Stimulated activated CD8-positive, alpha-beta memory T cell treated with anti-CD3 and anti-CD28 coated beads, Interleukin-2, amount 100 ng/mL, for 48 hours (primary cell): ENCODE measurements around the gene NQO1.

Experiments
- DNase-seq, 2 donors: peaks; one replicate each; pipeline ENCODE4 v3.0.0-alpha.2; 2020; ENCODE audit warnings: low read depth in 2 of 2

Gene NQO1

DNA sequence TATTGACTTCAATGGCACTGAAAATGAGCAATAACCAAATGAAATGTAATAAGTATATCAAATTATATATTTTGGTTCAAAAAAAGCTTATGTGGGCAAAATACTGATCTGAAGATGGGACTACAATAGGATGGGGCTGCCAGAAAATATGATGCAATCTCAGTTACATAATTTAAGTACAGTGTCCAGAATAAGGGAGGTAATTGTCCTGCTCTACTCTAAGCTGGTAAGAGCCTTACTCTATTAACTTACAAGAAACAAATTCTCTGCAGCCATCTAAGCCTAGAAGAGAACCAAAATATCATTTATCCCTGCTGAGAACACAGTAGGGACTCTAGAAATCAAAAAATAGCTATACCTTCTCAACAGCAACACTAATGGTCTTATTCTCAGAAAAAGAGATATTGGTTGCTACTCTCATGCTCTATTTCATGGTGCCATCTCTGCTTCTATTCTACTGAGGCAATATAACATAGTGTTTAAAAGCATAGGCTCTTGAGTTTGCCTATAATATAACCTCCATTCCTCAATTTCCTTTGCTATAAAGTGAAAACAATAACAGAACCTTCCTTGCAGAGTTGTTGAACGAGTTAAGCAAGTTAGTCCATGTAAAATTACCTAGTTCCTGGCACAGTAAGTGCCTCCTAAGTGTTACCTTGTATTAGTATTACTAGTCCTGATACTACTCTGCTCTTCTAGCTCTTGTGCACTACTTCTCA, 19.9 kb downstream of the NQO1 start:
- no peak for DNase-seq

- no peak for DNase-seq
Observed at GRCh38 chr16:69703638-69704037, 22.7 kb downstream of the NQO1 start.

DNA sequence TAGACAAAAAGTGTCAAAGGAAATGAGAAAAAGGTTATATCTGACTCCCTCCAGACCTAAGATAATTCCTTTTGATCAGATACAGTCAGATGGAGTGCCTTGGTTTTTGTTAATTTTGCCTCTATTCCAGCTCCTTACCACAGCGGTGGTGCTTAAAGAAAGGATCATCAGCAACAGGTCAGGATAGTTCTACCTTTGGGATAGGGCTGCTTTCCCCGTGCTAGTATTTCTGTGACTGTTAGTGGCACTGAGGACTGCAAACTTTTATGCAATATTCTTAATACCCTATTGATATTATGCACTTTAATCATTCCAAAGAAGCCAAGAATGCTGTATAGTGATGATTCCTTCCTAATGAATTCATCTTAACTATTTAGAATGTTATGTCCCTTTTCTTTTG, 24.5 kb downstream of the NQO1 start:
- DNase-seq, result no peak

DNA sequence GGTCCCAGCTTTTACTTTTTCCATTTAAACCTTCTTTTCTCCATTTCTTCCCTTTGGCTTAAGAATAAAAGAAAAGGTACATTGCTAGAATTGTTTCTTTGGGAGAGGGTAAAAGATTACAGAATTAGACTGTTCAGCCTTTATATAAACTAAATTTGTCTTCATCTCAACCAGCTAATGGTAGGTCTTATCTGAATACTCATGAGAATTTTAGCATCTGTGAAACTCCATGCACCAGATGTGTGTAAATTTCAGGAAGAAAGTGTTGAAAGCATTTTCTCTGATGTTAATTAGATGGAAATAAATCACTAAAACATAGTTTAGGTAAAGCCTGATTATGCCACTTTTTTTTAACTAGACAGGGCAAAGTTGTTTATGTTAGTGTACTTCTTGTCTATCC, 24.9 kb downstream of the NQO1 start:
- no peak for DNase-seq

DNA sequence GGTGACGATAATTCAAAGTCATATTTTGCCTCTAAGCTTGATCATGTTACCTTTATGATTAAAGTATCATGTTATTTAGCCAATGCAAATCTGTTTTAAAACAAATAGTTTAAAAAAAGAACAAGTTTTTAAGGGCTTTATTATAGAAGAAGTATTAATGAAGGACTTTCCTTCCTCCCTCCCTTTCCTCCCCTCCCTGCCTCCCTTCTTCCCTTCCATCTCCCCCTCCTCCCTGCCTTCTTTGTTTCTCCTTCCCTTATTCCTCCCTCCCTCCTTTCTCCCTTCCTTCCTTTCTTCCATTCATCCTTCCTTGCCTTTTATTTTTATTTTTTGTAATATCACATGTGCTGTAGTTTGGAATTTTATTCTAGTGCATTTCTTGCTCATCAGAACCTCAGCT, 26.4 kb downstream of the NQO1 start:
- DNase-seq, result no peak

- DNase-seq, result no peak
Observed at GRCh38 chr16:69698404-69698803, 28.0 kb downstream of the NQO1 start.

DNA sequence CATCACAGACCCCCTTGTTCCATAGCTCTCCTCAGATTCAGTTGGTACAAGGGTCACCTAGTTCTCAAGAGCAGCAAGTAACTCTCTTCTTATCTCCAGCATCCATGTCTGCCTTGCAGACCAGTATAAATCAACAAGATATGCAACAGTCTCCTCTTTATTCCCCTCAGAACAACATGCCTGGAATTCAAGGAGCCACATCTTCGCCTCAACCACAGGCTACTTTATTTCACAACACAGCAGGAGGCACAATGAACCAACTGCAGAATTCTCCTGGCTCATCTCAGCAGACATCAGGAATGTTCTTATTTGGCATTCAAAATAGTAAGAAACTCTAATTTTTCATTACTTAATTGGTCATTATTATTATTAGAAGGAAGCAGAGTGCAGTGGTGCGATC, 32.4 kb downstream of the NQO1 start:
- DNase-seq, result no peak

GRCh38 chr16:69691980-69692911, 34.1 kb downstream of the NQO1 start:
- DNase-seq, result no peak

- DNase-seq, result no peak
Observed at GRCh38 chr16:69688589-69688988, 37.8 kb downstream of the NQO1 start.

DNA sequence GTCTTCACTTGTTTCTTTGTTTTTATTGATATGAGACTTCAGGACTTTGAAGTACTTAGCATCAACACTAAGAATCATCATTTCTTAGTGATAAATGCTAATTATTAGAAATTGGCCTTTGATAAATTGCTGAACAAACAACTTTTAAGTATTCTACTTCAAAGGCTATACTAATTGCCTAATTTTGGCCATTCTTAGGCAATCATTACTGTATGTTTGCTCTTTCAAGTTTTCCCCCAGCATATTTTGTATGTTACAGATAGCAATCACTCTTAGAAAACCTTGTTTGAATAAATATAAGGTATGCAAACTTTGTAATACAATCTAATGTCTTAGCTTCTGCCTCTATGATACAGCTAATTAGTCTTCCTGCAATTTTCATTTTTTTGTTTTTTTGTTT, 46.0 kb downstream of the NQO1 start:
- no peak for DNase-seq

DNA sequence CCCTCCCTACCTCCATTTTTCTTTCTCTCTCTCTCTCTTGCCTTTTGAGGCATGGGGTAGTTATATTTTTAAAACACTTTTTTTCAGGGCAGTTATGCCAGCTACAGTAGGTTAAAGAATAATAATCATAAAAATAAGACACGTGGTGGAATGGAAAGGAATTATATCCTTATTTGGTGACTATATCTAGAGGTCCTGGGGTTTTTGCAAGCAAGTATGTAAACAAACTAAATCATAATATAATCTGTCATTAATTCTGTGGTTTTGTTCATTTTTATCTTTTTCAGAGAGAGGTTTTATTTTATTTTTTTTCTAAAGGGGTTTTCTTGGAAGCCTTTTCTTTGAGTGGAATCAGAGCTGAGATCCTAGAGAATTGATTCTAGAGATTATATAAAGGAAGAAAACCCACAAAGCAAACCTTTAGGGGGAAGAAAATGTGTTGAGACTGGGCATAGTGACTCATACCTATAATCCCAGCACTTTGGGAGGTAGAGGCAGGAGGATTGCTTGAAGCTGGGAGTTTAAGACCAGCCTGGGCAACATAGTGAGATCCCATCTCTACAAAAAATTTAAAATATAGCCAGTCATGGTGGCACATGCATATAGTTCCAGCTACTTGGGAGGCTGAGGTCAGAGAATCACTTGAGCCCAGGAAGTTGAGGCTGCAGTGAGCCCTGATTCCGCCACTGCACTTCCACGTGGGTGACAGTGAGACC, 53.2 kb downstream of the NQO1 start:
- no peak for DNase-seq

- no peak for DNase-seq
Observed at GRCh38 chr16:69672315-69672997, 53.9 kb downstream of the NQO1 start.

DNA sequence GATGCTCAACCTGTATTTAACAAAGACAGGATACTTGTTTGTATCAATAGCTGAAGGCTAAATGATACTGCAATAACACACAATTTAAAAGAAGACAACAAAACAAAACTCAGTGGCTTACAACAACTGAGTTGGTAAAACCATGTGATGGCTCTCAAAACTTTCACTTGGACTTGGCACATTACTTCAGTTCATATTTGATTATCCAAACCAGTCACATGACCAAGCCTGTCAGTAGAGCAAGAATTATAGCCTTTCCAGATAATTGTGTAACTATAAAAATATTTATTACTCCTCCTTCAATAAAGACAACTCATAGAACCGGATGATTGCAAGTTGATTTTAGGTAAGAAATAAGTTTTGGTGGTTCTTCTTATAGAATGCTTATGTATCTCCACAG, 56.8 kb downstream of the NQO1 start:
- DNase-seq, result no peak

- no peak for DNase-seq
Observed at GRCh38 chr16:69663846-69664245, 62.5 kb downstream of the NQO1 start.

DNA sequence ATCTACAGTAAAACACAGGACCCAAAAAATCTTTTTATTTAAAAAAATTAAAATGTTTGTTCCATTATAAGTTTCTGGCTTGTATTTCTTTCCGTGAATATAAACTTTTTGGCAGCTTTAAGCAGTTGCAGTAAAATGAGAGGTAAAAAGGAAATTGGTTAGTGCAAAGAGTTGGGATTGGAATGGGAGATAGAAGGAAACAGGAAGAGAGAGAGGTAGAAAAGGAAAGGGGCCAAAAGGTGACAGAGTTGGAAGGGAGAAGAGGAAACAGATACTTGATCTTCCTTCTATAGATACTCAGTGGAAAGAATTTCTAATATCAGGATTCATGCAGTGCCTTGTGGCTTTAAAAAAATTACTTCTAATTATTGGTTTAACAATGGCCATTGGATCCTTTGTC, 63.5 kb downstream of the NQO1 start:
- no peak for DNase-seq

GRCh38 chr16:69660166-69660565, 66.2 kb downstream of the NQO1 start:
- no peak for DNase-seq
